Thoracic aorta endothelial cell (primary cell): ENCODE data around the gene RAB39B. TPM values are rescaled to one million over a fixed set of nuclear protein-coding genes. Genes with fewer than 3 reads are reported as not detected.

Source experiments
- small RNA-seq: library from RNA; depleted of rRNA; stranded (forward); fragments of <200 nt; gene quantifications from one replicate; pipeline ENCODE3, GENCODE V24; 2012
- total RNA-seq: library from RNA; depleted of rRNA; stranded (reverse); fragments of >200 nt; gene quantifications from 2 replicates; pipeline ENCODE4 v1.2.3, GENCODE V29; 2012

The RAB39B gene, protein sequence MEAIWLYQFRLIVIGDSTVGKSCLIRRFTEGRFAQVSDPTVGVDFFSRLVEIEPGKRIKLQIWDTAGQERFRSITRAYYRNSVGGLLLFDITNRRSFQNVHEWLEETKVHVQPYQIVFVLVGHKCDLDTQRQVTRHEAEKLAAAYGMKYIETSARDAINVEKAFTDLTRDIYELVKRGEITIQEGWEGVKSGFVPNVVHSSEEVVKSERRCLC
- 0.07 TPM in 1 of 2 replicates, not detected in the other for total RNA-seq

DNA sequence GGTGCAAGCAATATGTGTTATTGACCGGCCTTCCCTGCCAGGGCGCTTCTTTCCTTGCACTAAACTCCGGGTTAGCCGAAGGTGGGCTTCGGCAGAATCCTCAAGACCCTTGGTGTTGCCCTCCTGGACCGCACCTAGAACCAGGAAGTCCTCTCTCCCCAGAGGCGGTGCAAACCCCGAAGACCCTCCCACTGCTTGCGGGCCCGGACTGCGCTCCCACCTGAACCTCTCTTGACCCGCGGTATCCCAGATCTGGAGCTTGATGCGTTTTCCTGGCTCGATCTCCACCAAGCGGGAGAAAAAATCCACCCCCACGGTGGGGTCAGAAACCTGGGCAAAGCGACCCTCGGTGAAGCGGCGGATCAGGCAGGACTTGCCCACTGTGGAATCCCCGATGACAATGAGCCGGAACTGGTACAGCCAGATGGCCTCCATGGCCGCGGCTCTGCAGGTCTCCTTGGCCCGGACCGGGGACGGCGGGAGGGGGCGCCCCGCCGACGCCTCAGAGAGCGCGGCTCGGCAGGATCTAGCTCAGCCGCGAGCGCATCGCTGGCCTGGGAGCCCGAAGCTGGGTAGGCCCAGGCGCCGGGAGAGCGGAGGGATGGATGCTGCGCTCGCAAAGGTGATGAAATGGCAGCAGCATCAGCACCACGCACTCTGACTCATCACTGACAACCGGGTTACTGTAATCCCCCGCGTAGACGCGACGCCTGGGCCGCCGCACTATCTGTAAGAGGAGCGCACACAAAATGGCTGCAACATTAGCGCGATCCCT is at the start of gene RAB39B:
TSS of gene RAB39B (minus strand) at position 638 of the 775 bp plus-strand sequence. CDS start at position 435, 203 bp downstream.

DNA sequence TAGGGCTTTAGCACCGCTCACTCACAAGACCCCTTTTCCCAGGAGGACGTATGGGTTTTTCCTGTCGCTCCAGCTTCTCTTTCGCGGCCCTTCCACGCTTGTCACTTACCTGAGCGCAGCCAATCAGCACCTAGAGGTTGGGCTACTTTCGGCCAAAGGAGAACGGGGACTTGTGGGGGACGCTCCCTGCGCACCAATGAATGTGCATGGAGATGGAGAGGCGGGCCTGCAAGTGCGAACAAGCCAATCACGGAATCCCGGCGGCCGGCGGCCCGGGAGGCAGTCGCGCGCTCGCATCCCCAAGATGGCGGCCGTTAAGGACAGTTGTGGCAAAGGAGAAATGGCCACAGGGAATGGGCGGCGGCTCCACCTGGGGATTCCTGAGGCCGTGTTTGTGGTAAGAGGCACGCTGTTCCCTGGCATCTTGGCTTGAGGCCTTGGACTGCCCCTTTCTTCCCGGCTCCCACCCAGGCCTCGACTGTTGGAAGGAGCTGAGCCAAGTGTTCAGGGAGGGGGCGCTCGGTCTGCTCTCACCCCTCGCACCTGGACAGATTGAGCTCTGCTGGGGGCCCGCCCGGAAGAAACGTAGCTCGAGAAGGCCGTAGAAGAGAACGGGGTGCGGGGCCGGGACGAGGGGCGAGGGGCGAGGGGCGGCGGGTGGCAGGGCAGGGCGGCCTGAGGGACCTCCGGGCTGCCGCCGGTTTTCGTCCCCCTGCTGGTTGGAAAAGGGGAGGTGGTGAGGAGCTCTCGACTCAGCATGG is 47.9 kb downstream of the RAB39B start, which contains the start of gene VBP1:
TSS of gene VBP1 (plus strand) at position 282 of the 761 bp plus-strand sequence. CDS start at position 305, 23 bp downstream.

Small RNAs within 50 kb of the gene (small RNA-seq; reads per million reads assigned to genes)
- gene AC234781.4: not detected

Other genes starting within 250 kb of the RAB39B start
- gene F8, start 241.8 kb downstream of the RAB39B start, total RNA-seq: 1.0 and 2.4 TPM in 2 replicates
- 45.2 and 49.9 TPM in 2 replicates for gene FUNDC2, start 237.6 kb downstream of the RAB39B start, total RNA-seq
- 10.6 and 10.8 TPM in 2 replicates for gene CMC4, start 193.4 kb downstream of the RAB39B start, total RNA-seq
- gene MTCP1, start 193.4 kb downstream of the RAB39B start, total RNA-seq: 2.3 and 3.6 TPM in 2 replicates
- gene BRCC3, start 193.0 kb downstream of the RAB39B start, total RNA-seq: 26.2 and 36.1 TPM in 2 replicates
- gene VBP1, start 48.0 kb downstream of the RAB39B start, total RNA-seq: 97.2 and 103 TPM in 2 replicates
- 10.1 and 18.0 TPM in 2 replicates for gene CLIC2, start 70.1 kb upstream of the RAB39B start, total RNA-seq
- not detected in 2 replicates for gene F8A2, start 117.6 kb upstream of the RAB39B start, total RNA-seq
- gene F8A3, start 194.1 kb upstream of the RAB39B start, total RNA-seq: 0.93 and 1.2 TPM in 2 replicates